ENCODE measurements around the gene SMPDL3A. TPM values are rescaled to one million over a fixed set of nuclear protein-coding genes. Genes with fewer than 3 reads are reported as not detected.

Gene SMPDL3A
- total and polyA plus RNA-seq, 2 of the 8 experiments (the other 6 are each of a cell fraction or from before 2014, with no cell fraction given): 3.5 to 3.9 TPM

- TF ChIP-seq KDM1A (IDR thresholded peaks at IDR 0.05; ENCODE audit: borderline replicate concordance, low read length) (no peak), SAP30 (IDR thresholded peaks at IDR 0.05; ENCODE audit: insufficient read depth, insufficient replicate concordance, low read length) (no peak)
- TF ChIP-seq, protein P1, sequence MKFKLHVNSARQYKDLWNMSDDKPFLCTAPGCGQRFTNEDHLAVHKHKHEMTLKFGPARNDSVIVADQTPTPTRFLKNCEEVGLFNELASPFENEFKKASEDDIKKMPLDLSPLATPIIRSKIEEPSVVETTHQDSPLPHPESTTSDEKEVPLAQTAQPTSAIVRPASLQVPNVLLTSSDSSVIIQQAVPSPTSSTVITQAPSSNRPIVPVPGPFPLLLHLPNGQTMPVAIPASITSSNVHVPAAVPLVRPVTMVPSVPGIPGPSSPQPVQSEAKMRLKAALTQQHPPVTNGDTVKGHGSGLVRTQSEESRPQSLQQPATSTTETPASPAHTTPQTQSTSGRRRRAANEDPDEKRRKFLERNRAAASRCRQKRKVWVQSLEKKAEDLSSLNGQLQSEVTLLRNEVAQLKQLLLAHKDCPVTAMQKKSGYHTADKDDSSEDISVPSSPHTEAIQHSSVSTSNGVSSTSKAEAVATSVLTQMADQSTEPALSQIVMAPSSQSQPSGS (IDR thresholded peaks at IDR 0.05; ENCODE audit: low read length): no peak
Observed at GRCh38 chr6:122799140-122799745, 10.2 kb downstream of the SMPDL3A start (continued).

Data from H1 (cell line).